CD4-positive, CD25-positive, alpha-beta regulatory T cell (primary cell): ENCODE data around the gene CFAP65. TPM values are rescaled to one million over a fixed set of nuclear protein-coding genes. Genes with fewer than 3 reads are reported as not detected.

Experiments
- ATAC-seq, 2 donors: fragments of 150-1000 bp; cut with Tn5 transposase; one replicate each; pipeline ENCODE4 v1.10.0; 2021; ENCODE audit warnings: low read depth in 2 of 2, moderate number of reproducible peaks in 2 of 2, moderate library complexity in 1 of 2
- DNase-seq, 3 donors: peaks; one replicate each; pipeline versions ENCODE4 v3.0.0 to v3.0.0-alpha.2; 2012 to 2022; ENCODE audit warnings: mixed read lengths in 1 of 3
- H3K27ac ChIP-seq: one replicate; pipeline ENCODE4 v1.7.0; 2013; ENCODE audit warnings: mild to moderate bottlenecking, low read length; ENCODE audit not compliant: insufficient read depth, poor library complexity, severe bottlenecking
- H3K27me3 ChIP-seq: one replicate; pipeline ENCODE4 v1.7.0; 2013; ENCODE audit warnings: low read length; ENCODE audit not compliant: control insufficient read depth, insufficient read depth
- H3K36me3 ChIP-seq: one replicate; pipeline ENCODE4 v1.7.0; 2013; ENCODE audit warnings: mild to moderate bottlenecking, low read length, moderate library complexity; ENCODE audit not compliant: control insufficient read depth, insufficient read depth
- H3K4me1 ChIP-seq: 2 replicates; pipeline ENCODE4 v1.7.0; 2013; ENCODE audit warnings: mild to moderate bottlenecking, low read length; ENCODE audit not compliant: insufficient read depth, control insufficient read depth, poor library complexity, severe bottlenecking
- H3K4me3 ChIP-seq: one replicate; pipeline ENCODE4 v1.7.0; 2013; ENCODE audit warnings: low read depth, mild to moderate bottlenecking, low read length, moderate library complexity
- H3K9me3 ChIP-seq, 2 experiments: 1 replicate in 1 of 2; 2 replicates in 1 of 2; pipeline ENCODE4 v1.7.0; 2013; ENCODE audit warnings: low read length in 2 of 2, mild to moderate bottlenecking in 1 of 2, moderate library complexity in 1 of 2; ENCODE audit not compliant: control insufficient read depth in 2 of 2
- H3K27ac Mint-ChIP-seq, 3 donors: one replicate each; pipeline ENCODE4 v1.8.0; 2020 to 2022; ENCODE audit warnings: mild to moderate bottlenecking in 3 of 3, mixed read lengths in 3 of 3, moderate library complexity in 2 of 3
- H3K27me3 Mint-ChIP-seq: one replicate; pipeline ENCODE4 v1.8.0; 2022; ENCODE audit warnings: mild to moderate bottlenecking, mixed read lengths
- H3K36me3 Mint-ChIP-seq: one replicate; pipeline ENCODE4 v1.8.0; 2020; ENCODE audit warnings: mixed read lengths
- H3K4me1 Mint-ChIP-seq, 4 donors: one replicate each; pipeline ENCODE4 v1.8.0; 2020 to 2022; ENCODE audit warnings: mixed read lengths in 4 of 4, mild to moderate bottlenecking in 1 of 4
- H3K4me3 Mint-ChIP-seq, 4 donors: one replicate each; pipeline ENCODE4 v1.8.0; 2020 to 2022; ENCODE audit warnings: mild to moderate bottlenecking in 4 of 4, mixed read lengths in 4 of 4, moderate library complexity in 3 of 4
- H3K9me3 Mint-ChIP-seq, 7 donors: one replicate each; pipeline ENCODE4 v1.8.0; 2020 to 2022; ENCODE audit warnings: mixed read lengths in 7 of 7, mild to moderate bottlenecking in 3 of 7, moderate library complexity in 2 of 7
- polyA plus RNA-seq, 4 donors: library from polyadenylated mRNA; unstranded; fragments of 300-500 nt; fragmentation: Illumina TruSeq; gene quantifications; one replicate each; pipeline ENCODE4 v1.2.3, GENCODE V29; 2021
- total RNA-seq: library from RNA; stranded (reverse); gene quantifications from one replicate; pipeline ENCODE4 v1.2.3, GENCODE V29; 2022

Gene CFAP65
- total and polyA plus RNA-seq, 5 donors from 2014 or later, result not detected

DNA sequence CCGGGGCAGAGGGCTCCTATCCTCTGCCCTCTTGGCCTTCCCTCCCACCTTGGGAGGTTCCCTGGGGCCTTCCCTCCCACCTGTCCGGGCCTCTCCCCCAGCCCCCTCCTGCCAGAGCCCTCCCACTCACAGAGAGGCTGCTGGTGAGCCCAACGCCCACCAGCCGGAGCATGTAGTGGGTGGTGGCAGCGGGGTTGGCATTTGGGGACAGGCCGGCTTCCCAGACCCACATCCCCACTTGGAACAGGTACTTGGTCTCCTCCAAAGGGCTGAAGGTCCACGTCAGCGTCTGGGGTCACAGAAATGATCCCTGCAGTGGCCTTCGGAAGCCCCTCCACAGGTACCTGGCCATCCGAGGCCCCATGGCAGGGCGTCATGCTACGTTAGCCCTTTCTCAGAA is 19.3 kb downstream of the CFAP65 start:
- Histone ChIP-seq H3K4me3 (no peak overlapping the region), H3K9me3 (no peaks in the 10 kb centered on the region), H3K27me3 (no peaks in the 10 kb centered on the region), H3K27ac (no peak overlapping the region), H3K4me1 (no peaks in the 10 kb centered on the region), H3K36me3 (no peaks in the 10 kb centered on the region)
- H3K9me3 Mint-ChIP-seq, result no peaks in the 10 kb centered on the region
- no peak for ATAC-seq
- H3K4me3 Mint-ChIP-seq, result no peak overlapping the region
- H3K36me3 Mint-ChIP-seq, result no peaks in the 10 kb centered on the region
- H3K27ac Mint-ChIP-seq, result no peak overlapping the region
- peaks cover 14% of the 10 kb centered on the region for H3K27me3 Mint-ChIP-seq
- H3K4me1 Mint-ChIP-seq, result no peaks in the 10 kb centered on the region
- no peak for DNase-seq

DNA sequence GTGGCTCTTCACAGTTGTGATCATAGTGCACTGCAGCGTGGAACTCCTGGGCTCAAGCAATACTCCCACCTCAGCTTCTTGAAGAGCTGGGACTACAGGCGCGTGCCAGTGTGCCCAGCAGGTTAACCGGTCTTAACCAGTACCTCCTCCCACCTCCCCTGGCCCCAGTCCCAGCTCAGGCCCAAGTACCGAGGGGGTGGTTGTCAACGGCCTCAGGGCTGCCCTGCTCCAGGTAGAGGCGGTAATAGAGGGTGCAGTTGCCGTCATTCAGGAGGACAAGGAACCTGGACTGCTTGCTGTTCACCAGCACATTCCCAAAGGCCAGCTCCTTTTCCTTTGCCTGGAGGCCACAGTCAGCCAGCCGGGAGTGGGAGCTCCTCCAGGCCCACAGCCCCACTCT is 19.7 kb downstream of the CFAP65 start:
- H3K36me3 Mint-ChIP-seq, result no peaks in the 10 kb centered on the region

DNA sequence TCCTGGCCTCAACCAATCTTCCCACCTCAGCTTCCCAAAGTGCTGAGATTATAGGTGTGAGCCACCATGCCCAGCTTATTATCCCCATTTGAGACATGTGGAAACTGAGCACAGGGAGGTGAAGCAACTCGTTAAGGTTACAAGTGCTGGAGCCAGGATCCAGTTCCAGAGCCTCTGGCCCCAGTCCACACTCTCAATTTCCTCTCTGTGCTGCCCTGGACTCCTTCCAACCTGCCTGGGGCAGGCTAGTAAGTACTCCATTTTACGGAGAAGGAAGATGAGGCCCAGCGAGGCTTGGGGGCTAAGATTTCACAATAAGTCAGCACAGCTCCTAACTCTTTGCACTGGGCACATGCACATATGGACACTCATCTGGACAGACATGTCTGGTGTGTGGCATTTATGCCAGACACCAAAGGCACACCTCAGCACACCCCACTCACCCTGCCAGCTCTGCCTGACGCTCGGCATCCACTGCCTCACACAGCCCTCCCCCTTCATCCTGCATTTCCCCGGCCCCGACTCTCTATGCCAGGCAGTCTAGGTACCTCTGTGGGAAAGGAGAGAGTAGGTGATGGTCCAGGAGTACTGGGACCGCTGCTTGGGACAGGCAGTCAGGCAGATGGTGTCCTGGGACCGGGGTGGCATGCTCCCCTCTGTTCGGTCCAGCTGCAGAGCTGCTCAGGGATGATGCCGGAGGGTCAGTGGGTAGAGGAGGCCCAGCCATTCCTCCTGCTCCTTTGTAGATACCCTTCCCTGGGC is 20.5 kb downstream of the CFAP65 start:
- H3K27me3 Mint-ChIP-seq, result peaks cover 14% of the 10 kb centered on the region
- no peaks in the 10 kb centered on the region for H3K4me1 Mint-ChIP-seq
- H3K4me3 Mint-ChIP-seq, result no peak overlapping the region
- Histone ChIP-seq H3K9me3 (no peaks in the 10 kb centered on the region), H3K4me3 (no peak overlapping the region), H3K27ac (no peak overlapping the region), H3K27me3 (no peaks in the 10 kb centered on the region), H3K36me3 (no peaks in the 10 kb centered on the region), H3K4me1 (no peaks in the 10 kb centered on the region)
- peak overlapping the region in 1 of 3 donors; percentile 56 for H3K27ac Mint-ChIP-seq
- DNase-seq, result no peak
- no peaks in the 10 kb centered on the region for H3K9me3 Mint-ChIP-seq
- no peaks in the 10 kb centered on the region for H3K36me3 Mint-ChIP-seq
- ATAC-seq, result no peak

More for the DNA sequence above, 19.7 kb downstream of the CFAP65 start:
- Histone ChIP-seq H3K4me3 (no peak overlapping the region), H3K9me3 (no peaks in the 10 kb centered on the region), H3K4me1 (no peaks in the 10 kb centered on the region), H3K27ac (no peak overlapping the region), H3K27me3 (no peaks in the 10 kb centered on the region), H3K36me3 (no peaks in the 10 kb centered on the region)
- H3K27ac Mint-ChIP-seq, result no peak overlapping the region
- DNase-seq (no peak), ATAC-seq (no peak)
- H3K9me3 Mint-ChIP-seq, result no peaks in the 10 kb centered on the region
- peaks cover 14% of the 10 kb centered on the region for H3K27me3 Mint-ChIP-seq
- H3K4me3 Mint-ChIP-seq, result no peak overlapping the region
- no peaks in the 10 kb centered on the region for H3K4me1 Mint-ChIP-seq

- Histone ChIP-seq H3K4me1 (no peaks in the 10 kb centered on the region), H3K27ac (no peak overlapping the region), H3K4me3 (no peak overlapping the region), H3K27me3 (no peaks in the 10 kb centered on the region), H3K9me3 (no peaks in the 10 kb centered on the region), H3K36me3 (no peaks in the 10 kb centered on the region)
- DNase-seq (no peak), ATAC-seq (no peak)
- Mint-ChIP-seq H3K9me3 (peaks cover 0 to 1% (median 0%) of the 10 kb centered on the region in 7 donors), H3K4me1 (no peaks in the 10 kb centered on the region), H3K27ac (no peak overlapping the region), H3K36me3 (no peaks in the 10 kb centered on the region), H3K27me3 (peaks cover 14% of the 10 kb centered on the region), H3K4me3 (no peak overlapping the region)
Measured at GRCh38 chr2:219019436-219019835, 21.9 kb downstream of the CFAP65 start.

- Mint-ChIP-seq H3K4me1 (no peaks in the 10 kb centered on the region), H3K27ac (no peak overlapping the region), H3K9me3 (peaks cover 0 to 1% (median 0%) of the 10 kb centered on the region in 7 donors), H3K27me3 (peaks cover 14% of the 10 kb centered on the region), H3K36me3 (no peaks in the 10 kb centered on the region), H3K4me3 (no peak overlapping the region)
- ATAC-seq (no peak), DNase-seq (no peak)
- Histone ChIP-seq H3K4me3 (no peak overlapping the region), H3K27ac (no peak overlapping the region), H3K36me3 (no peaks in the 10 kb centered on the region), H3K4me1 (no peaks in the 10 kb centered on the region), H3K9me3 (no peaks in the 10 kb centered on the region), H3K27me3 (no peaks in the 10 kb centered on the region)
Measured at GRCh38 chr2:219018726-219019125, 22.6 kb downstream of the CFAP65 start.

DNA sequence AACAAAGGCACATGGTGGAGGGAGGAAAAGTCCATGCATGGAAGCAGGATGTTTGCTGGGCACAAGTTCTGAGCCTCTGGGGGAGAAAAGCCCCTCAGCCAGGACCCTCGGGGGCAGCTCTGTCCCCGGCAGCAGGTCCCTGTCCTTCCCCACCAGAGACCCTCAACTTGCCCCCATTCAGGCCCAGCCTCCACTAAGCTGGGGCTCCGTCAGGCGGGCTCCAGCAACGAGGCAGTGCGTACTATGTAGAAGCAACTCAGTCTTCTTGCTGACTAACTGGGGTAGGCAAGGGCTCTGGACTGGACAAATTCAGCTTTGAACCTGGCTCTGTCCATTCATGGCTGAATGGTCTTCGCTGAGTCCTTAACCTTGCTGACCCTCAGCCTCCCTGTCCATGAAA is 23.0 kb downstream of the CFAP65 start:
- no peaks in the 10 kb centered on the region for H3K4me1 ChIP-seq
- Mint-ChIP-seq H3K4me1 (no peaks in the 10 kb centered on the region), H3K36me3 (no peaks in the 10 kb centered on the region), H3K4me3 (no peak overlapping the region), H3K9me3 (peaks cover 0 to 1% (median 0%) of the 10 kb centered on the region in 7 donors), H3K27ac (no peak overlapping the region), H3K27me3 (peaks cover 14% of the 10 kb centered on the region)
- no peaks in the 10 kb centered on the region for H3K27me3 ChIP-seq
- H3K36me3 ChIP-seq, result no peaks in the 10 kb centered on the region
- no peaks in the 10 kb centered on the region for H3K9me3 ChIP-seq
- ATAC-seq (no peak), DNase-seq (no peak)
- no peak overlapping the region for H3K27ac ChIP-seq
- H3K4me3 ChIP-seq, result no peak overlapping the region

DNA sequence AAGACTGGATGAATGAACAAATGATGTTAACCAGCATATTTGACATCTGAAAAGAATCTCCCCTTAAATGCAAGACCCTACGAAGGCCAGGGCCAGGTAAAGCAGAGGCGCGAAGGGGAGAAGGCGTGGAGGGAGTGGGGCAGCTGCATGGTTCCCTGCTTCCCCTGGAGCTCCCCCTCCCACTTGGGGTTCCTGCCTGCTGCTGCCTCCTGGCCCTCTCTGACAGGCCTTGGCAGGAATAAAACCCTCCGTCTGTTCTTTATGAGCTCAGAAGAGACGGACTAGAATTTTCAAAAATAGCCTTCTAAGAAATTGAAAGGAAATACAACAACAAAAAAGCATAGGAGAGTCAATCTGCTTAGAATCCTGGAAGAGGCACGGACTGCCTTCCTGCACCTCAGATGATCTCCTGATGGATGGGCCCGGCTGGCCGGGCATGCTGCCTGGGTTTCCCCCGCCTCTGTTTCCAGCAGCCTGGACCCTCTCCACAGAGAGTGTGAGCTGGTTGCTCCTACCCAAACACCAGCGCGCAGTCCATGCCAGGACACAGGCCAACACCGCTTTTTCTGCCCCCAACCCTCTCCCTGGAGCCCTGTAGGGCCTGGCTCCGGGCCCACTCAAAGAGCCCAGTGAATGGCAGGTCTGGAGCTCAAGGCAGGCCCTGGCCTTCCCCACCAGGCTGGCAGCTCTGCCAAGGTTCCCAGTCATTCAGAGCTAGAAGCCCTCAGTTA is 23.9 kb downstream of the CFAP65 start:
- H3K36me3 ChIP-seq, result no peaks in the 10 kb centered on the region
- Mint-ChIP-seq H3K27ac (no peak overlapping the region), H3K27me3 (peaks cover 22% of the 10 kb centered on the region), H3K36me3 (no peaks in the 10 kb centered on the region), H3K9me3 (peaks cover 0 to 1% (median 0%) of the 10 kb centered on the region in 7 donors), H3K4me3 (no peak overlapping the region), H3K4me1 (no peaks in the 10 kb centered on the region)
- ATAC-seq (no peak), DNase-seq (no peak)
- no peaks in the 10 kb centered on the region for H3K9me3 ChIP-seq
- no peak overlapping the region for H3K4me3 ChIP-seq
- H3K27me3 ChIP-seq, result no peaks in the 10 kb centered on the region
- H3K4me1 ChIP-seq, result no peaks in the 10 kb centered on the region
- no peak overlapping the region for H3K27ac ChIP-seq

GRCh38 chr2:219016721-219017120 is 24.6 kb downstream of the CFAP65 start:
- ATAC-seq, result no peak
- H3K27me3 Mint-ChIP-seq, result peaks cover 20% of the 10 kb centered on the region

More at GRCh38 chr2:219016721-219017120, 24.6 kb downstream of the CFAP65 start:
- H3K9me3 Mint-ChIP-seq, result peaks cover 0 to 1% (median 0%) of the 10 kb centered on the region in 7 donors
- no peaks in the 10 kb centered on the region for H3K36me3 Mint-ChIP-seq
- H3K36me3 ChIP-seq, result no peaks in the 10 kb centered on the region
- no peak overlapping the region for H3K27ac Mint-ChIP-seq
- H3K4me3 Mint-ChIP-seq, result no peak overlapping the region
- no peak overlapping the region for H3K4me3 ChIP-seq
- H3K9me3 ChIP-seq, result no peaks in the 10 kb centered on the region
- H3K27ac ChIP-seq, result no peak overlapping the region
- no peak for DNase-seq
- H3K27me3 ChIP-seq, result no peaks in the 10 kb centered on the region
- H3K4me1 ChIP-seq, result no peaks in the 10 kb centered on the region
- no peaks in the 10 kb centered on the region for H3K4me1 Mint-ChIP-seq
